ENCODE results near the gene RPS6KA6.

DNA sequence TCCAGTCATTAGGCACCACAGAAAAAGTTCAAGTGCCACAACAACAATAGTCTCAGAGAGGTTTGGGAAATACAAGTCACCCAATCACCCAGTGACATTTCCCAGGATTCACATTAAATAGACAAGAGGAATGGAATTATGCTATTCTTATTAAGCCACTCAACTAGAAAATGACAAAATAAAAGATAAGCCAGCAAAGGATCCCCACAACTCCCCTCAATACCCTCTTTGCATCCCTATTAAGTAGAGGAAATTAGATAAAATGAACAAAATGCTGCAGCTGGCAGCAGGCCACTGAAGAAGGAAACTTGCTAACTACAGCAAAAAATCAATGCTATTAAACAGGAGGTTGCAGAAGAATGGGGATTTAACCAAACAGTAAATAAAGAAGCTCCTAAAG, 35.3 kb upstream of the RPS6KA6 start:
- TF ChIP-seq POLR2A (IDR thresholded peaks at IDR 0.05; ENCODE audit: low read length) (no peak), GATA1 (IDR thresholded peaks at IDR 0.05; ENCODE audit: low read depth, low read length) (no peak)
